ENCODE data around the gene ZNF358.

The ZNF358 gene

DNA sequence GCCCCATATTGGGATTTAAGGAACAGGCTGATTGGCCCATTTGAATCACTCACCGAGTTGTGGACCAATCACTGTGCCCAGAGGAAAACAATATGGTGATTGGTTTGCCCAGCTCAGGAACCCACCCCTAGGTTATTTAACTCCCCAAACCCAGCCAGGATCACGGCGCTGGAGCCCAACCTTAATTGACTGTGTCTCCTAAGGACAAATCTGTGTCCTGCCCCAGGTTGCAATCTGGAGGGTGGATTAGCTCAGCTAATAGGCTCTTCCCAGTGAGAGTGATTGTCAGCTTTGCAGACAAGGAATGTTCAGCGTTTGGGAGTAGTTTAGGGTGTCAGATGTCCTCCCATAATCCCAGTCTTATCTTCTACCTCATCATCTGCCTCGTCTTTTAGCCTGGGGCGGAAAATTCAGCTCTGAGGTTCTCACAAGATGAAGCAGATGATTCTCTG, 3.5 kb upstream of the ZNF358 start:
- TF ChIP-seq, protein P1, sequence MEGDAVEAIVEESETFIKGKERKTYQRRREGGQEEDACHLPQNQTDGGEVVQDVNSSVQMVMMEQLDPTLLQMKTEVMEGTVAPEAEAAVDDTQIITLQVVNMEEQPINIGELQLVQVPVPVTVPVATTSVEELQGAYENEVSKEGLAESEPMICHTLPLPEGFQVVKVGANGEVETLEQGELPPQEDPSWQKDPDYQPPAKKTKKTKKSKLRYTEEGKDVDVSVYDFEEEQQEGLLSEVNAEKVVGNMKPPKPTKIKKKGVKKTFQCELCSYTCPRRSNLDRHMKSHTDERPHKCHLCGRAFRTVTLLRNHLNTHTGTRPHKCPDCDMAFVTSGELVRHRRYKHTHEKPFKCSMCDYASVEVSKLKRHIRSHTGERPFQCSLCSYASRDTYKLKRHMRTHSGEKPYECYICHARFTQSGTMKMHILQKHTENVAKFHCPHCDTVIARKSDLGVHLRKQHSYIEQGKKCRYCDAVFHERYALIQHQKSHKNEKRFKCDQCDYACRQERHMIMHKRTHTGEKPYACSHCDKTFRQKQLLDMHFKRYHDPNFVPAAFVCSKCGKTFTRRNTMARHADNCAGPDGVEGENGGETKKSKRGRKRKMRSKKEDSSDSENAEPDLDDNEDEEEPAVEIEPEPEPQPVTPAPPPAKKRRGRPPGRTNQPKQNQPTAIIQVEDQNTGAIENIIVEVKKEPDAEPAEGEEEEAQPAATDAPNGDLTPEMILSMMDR (conservative IDR thresholded peaks at IDR 0.05; ENCODE audit: low read depth, low read length), result no peak
- H3K4me3 ChIP-seq (ENCODE audit: low read length), result no peak overlapping the region
- no peak for DNase-seq (ENCODE audit: low read depth)

DNA sequence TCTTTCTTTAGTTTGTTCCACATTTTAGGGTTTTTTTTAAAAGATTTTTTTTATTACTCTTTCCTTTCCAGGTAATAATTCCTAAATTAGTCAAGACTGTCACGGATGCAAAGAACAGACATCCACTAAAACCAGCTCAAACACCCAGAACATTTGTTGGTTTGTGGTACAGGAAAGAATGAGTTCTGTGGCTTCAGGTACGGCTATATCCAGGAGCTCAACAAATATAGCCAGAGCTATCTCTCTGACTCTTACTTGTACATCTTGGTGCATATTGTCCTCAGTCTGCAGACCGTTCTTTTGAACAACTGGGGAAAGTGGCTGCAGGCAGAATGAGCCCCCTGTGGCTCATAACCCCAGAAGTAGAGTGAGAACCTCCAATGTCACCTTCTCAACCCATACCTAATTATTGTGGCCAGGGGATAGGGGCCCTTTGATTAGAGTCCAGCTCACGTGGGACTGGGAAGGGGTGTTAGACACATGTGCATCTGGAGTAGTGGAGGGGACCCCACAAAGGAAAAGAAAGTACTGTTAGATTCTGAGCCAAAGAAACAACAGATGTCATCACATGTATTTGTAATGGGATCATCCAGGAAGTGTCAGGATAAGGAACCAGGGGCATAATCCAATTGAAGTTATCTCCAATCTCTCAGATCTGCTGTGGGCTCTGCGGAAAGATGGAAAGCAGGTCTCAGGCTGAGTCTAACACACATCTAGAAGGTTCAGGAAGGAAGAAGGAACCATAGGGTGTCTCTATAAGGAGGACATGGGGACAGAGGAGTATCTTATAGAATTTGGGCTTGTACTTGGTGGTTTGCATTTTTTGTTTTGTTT, 1.9 kb upstream of the ZNF358 start:
- TF ChIP-seq, protein P1 (conservative IDR thresholded peaks at IDR 0.05; ENCODE audit: low read depth, low read length), result no peak
- H3K4me3 ChIP-seq (ENCODE audit: low read length), result no peak overlapping the region
- no peak for DNase-seq (ENCODE audit: low read depth)

DNA sequence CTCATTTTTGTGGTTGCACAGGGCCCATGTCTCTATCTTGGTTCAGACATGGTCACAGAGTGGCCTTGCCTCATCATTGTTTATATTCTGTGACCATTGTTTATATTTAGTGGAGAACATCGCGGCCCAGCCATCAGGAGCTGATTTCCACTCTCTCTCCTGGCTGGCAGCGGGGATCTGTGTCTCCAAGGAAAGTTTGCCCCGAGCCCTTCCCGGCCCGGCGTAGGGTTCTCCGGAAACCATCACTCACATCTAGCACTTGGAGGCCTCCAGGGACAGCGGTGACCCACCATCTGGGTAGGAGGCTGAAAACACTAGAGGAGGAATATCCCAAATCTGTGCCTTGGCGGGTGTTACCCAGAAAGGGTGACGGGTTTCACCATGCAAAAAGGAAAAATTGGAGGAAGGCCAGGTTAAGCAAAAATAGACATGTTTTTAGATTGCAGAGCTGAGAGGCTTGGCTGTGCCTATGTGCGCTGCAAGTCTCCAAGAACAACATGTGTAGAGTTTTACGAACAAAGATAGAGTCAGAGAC, 726 bp upstream of the ZNF358 start:
- TF ChIP-seq, protein P1 (conservative IDR thresholded peaks at IDR 0.05; ENCODE audit: low read depth, low read length), result no peak
- DNase-seq (ENCODE audit: low read depth), result no peak
- peak overlapping the region; percentile 57 for H3K4me3 ChIP-seq (ENCODE audit: low read length)

DNA sequence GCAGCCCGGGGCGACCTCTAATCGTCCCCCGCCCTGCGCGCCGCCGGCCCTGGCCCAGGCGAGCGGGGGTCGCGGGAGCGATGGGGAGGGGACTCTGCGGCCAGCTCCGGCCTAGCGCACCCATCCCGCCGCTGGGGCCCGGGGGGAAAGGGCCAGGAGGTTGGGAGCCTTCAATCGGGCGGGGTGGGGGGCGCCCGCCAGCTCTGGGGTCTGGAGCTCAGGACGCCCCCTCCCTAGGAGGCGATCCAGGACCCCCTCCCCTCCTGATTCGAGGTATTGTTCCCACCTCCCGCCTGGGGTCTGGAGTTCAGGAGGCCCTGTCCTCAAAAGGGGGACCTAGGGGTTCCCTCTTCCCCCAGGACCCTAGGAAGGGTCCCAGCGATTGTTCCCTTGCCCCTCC, 430 bp downstream of the ZNF358 start:
- peak overlapping the region; percentile 78 for H3K4me3 ChIP-seq (ENCODE audit: low read length)
- no peak for DNase-seq (ENCODE audit: low read depth)
- TF ChIP-seq, protein P1 (conservative IDR thresholded peaks at IDR 0.05; ENCODE audit: low read depth, low read length), result no peak

DNA sequence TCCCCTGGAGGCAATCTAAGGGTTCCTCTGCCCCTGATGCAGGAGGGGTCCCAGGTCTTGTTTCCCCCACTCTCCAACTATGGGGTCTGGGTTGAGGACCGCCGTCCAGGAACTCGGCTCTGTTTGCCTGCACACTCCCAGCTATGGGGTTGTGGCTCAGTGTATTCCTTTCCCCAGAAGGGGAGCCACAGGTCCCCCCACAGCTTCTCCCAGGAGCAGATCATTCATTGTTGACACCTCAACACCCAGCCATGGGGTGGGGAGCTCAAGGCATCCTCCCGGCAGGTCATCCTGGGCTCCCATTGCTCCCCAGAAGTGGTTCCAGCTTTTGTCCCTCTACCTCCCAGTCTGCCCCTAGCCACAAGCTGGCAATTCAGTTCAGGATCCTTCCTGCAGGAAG, 975 bp downstream of the ZNF358 start:
- TF ChIP-seq, protein P1 (conservative IDR thresholded peaks at IDR 0.05; ENCODE audit: low read depth, low read length), result no peak
- no peak for DNase-seq (ENCODE audit: low read depth)
- peak overlapping the region; percentile 78 for H3K4me3 ChIP-seq (ENCODE audit: low read length)

DNA sequence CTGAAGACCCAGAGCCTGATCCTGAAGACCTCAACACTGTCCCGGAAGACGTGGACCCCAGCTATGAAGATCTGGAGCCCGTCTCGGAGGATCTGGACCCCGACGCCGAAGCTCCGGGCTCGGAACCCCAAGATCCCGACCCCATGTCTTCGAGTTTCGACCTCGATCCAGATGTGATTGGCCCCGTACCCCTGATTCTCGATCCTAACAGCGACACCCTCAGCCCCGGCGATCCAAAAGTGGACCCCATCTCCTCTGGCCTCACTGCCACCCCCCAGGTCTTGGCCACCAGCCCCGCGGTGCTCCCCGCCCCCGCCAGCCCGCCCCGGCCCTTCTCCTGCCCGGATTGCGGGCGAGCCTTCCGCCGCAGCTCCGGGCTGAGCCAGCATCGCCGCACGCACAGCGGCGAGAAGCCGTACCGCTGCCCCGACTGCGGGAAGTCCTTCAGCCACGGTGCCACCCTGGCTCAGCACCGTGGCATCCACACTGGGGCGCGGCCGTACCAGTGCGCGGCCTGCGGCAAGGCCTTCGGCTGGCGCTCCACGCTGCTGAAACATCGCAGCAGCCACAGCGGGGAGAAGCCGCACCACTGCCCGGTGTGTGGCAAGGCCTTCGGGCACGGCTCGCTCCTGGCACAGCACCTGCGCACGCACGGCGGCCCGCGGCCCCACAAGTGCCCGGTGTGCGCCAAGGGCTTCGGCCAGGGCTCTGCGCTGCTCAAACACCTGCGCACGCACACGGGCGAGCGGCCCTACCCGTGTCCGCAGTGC, 3.6 kb downstream of the ZNF358 start:
- TF ChIP-seq, protein P1 (conservative IDR thresholded peaks at IDR 0.05; ENCODE audit: low read depth, low read length), result no peak
- no peak overlapping the region for H3K4me3 ChIP-seq (ENCODE audit: low read length)
- no peak for DNase-seq (ENCODE audit: low read depth)

All from retinal pigment epithelial cell (primary cell).